Heart right ventricle (tissue), 16 donors: ENCODE measurements around the gene ACTL10. TPM values are rescaled to one million over a fixed set of nuclear protein-coding genes. Genes with fewer than 3 reads are reported as not detected.

Experiments
- ATAC-seq, 8 donors: fragments of 200-7000 bp; cut with Tn5 transposase; one replicate each; pipeline ENCODE4 v1.9.1; 2020; ENCODE audit warnings: mild to moderate bottlenecking in 8 of 8, moderate library complexity in 8 of 8, moderate number of reproducible peaks in 1 of 8
- DNase-seq, 2 donors: peaks; one replicate each; pipeline ENCODE4 v3.0.0-alpha.2; 2020
- H3K27ac ChIP-seq, 10 donors: fragments of 200-600 bp; sonication (generic) in 2 of 10; one replicate each; pipeline versions ENCODE4 v1.5.0 to v1.8.0; 2020 to 2022; ENCODE audit warnings: mild to moderate bottlenecking in 3 of 10
- H3K27me3 ChIP-seq, 7 donors: fragments of 200-600 bp; one replicate each; pipeline ENCODE4 v1.8.0; 2021 to 2022; ENCODE audit warnings: mild to moderate bottlenecking in 2 of 7
- H3K36me3 ChIP-seq, 9 donors: fragments of 200-600 bp; sonication (generic) in 1 of 9; one replicate each; pipeline versions ENCODE4 v1.5.0 to v1.8.0; 2020 to 2022; ENCODE audit warnings: mild to moderate bottlenecking in 2 of 9
- H3K4me1 ChIP-seq, 9 donors: fragments of 200-600 bp; sonication (generic) in 1 of 9; one replicate each; pipeline versions ENCODE4 v1.5.0 to v1.8.0; 2020 to 2022; ENCODE audit warnings: mild to moderate bottlenecking in 4 of 9
- H3K4me3 ChIP-seq, 10 donors: fragments of 200-600 bp; sonication (generic) in 2 of 10; one replicate each; pipeline versions ENCODE4 v1.5.0 to v1.8.0; 2020 to 2022; ENCODE audit warnings: mild to moderate bottlenecking in 7 of 10, moderate library complexity in 2 of 10
- H3K9me3 ChIP-seq, 11 donors: fragments of 200-600 bp in 10 of 11; sonication (generic) in 2 of 11; one replicate each; pipeline versions ENCODE4 v1.5.0 to v1.8.0; 2013 to 2022; ENCODE audit warnings: mild to moderate bottlenecking in 2 of 11, control low read depth in 1 of 11, moderate library complexity in 1 of 11
- WGBS, 2 donors: extraction: QIAGEN DNeasy Blood & Tissue Kit; methylation state at CpG; one replicate each; pipeline ENCODE4 v1.1.7; 2013; ENCODE audit warnings: inconsistent platforms in 1 of 2; 5-methylcytosine and 5-hydroxymethylcytosine counted together
- intact Hi-C, 10 donors: fragments of 100-400 bp; cut with DNase I; formaldehyde crosslinking; loops; one replicate each; pipeline versions ENCODE4 v1.11.1 to v1.14.2; 2022
- polyA plus RNA-seq, 2 donors: library from polyadenylated mRNA; stranded (reverse); fragments of 200-250 nt; gene quantifications; one replicate each; pipeline ENCODE4 v1.2.3, GENCODE V29; 2013
- total RNA-seq, 10 donors: library from RNA; stranded (reverse); fragmentation: NEBNext Ultra II Directional in 3 of 10; extraction: Animal tissue kit (Norgen Biotek cat#: 25700) in 3 of 10; gene quantifications; one replicate each; pipeline versions ENCODE4 v1.2.1 to v1.2.4, GENCODE V29; 2021 to 2023
- TF ChIP-seq, protein P1 (sequence below), 9 donors: fragments of 200-600 bp; sonication (generic) in 2 of 9; IDR thresholded peaks; one replicate each; pipeline versions ENCODE4 v1.5.0 to v1.8.0; 2021 to 2022; ENCODE audit warnings: antibody characterized with exemption in 9 of 9, mild to moderate bottlenecking in 5 of 9, moderate library complexity in 1 of 9
- donor health status: Arrhythmogenic right ventricular cardiomyopathy.
- donor health status: ischemic (EF 13 %, LVEDD 7.1; RV severe dilation, severe dysfunction).
- donor health status: healthy with polysubstance abuse.
- donor health status: DM: no; HTN: yes; CAD: no.
- donor health status: DM: no; HTN: no; CAD: no.
- donor health status: ischemic (EF 25% LVEDD 6.9; RV normal size, moderate dysfunction).
- donor health status: ischemic (EF 25% LVEDD 5.7; RV mildly dilated, moderate dysfunction).
- donor health status: healthy.
- donor health status: DM: yes; HTN: yes; CAD: no.
- donor health status: Ischemic cardiomyopathy.
- donor health status: ischemic (EF 35%, LVEDD 5.7; RV mildly dilated, moderate dysfunction).
- donor health status: nonischemic (EF 11% LVEDD 7.7; RV severe dilation, severe dysfunction).
- donor health status: DM: yes; HTN: yes; CAD: no.
- donor health status: PGD.
- donor health status: ischemic (EF 29% LVEDD 5.4; RV normal size, mild dysfunction).
- donor health status: nonischemic (EF 23%, LVEDD 6.1; RV moderate dilation, normal function).

The ACTL10 gene
- total and polyA plus RNA-seq, 12 donors: 0.11 to 1.2 (median 0.30) TPM; not detected in 4

DNA sequence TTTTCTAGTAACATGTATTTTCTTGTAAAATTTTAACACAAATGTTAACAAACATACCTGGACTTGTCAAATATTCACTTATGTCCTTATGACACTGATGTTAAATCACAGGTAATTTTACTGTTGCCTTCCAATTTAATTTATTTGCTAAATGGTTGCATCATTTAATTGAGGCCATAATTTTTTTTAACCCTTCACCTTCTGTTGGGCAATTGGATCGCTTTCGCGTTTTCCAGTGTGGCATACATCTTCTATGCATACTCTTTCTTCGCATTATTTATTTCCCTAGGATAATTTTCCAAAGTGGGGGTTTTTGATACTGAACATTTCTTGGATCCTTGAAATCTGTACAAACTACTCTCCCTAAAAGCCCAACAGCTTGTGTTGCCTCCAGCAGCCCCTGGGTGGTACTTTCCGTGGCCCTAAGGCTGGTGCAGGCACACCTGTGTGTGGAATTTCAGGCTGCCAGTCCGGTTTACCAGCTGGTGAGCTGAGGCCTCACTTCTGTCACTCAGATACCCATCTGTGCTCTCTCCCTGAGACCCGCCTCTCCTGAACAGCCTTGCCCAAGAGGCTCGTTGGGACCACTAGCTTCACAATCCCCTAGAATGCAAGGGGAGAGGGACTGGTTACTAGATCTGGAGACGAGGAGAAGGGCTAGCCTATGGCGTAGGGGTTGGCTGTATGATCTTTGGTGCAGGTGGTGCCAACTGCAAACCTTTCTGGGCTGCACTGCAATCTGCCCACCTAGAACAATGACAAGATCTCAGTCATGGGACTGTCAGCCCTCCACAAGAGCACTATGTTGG, 15.8 kb upstream of the ACTL10 start:
- intact Hi-C loops: loop anchor here in 6 of 10 donors (5.0 to 10.0 kb wide), 4 partner anchors 189 to 256 kb away; no protein-coding TSS in a partner anchor
- peaks cover 4 to 49% (median 37%) of the 10 kb centered on the region in 9 donors for H3K4me1 ChIP-seq
- H3K36me3 ChIP-seq: peaks cover 0 to 9% (median 0%) of the 10 kb centered on the region in 9 donors
- TF ChIP-seq, protein P1, sequence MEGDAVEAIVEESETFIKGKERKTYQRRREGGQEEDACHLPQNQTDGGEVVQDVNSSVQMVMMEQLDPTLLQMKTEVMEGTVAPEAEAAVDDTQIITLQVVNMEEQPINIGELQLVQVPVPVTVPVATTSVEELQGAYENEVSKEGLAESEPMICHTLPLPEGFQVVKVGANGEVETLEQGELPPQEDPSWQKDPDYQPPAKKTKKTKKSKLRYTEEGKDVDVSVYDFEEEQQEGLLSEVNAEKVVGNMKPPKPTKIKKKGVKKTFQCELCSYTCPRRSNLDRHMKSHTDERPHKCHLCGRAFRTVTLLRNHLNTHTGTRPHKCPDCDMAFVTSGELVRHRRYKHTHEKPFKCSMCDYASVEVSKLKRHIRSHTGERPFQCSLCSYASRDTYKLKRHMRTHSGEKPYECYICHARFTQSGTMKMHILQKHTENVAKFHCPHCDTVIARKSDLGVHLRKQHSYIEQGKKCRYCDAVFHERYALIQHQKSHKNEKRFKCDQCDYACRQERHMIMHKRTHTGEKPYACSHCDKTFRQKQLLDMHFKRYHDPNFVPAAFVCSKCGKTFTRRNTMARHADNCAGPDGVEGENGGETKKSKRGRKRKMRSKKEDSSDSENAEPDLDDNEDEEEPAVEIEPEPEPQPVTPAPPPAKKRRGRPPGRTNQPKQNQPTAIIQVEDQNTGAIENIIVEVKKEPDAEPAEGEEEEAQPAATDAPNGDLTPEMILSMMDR (IDR thresholded peaks at IDR 0.05): no peak
- DNase-seq: no peak
- ATAC-seq: no peak
- WGBS, 2 donors: 83 to 84% methylated on average over 10 of the region's 10 CpGs
- H3K9me3 ChIP-seq: no peaks in the 10 kb centered on the region
- H3K27ac ChIP-seq: no peak overlapping the region
- H3K4me3 ChIP-seq: no peak overlapping the region
- H3K27me3 ChIP-seq: no peaks in the 10 kb centered on the region

DNA sequence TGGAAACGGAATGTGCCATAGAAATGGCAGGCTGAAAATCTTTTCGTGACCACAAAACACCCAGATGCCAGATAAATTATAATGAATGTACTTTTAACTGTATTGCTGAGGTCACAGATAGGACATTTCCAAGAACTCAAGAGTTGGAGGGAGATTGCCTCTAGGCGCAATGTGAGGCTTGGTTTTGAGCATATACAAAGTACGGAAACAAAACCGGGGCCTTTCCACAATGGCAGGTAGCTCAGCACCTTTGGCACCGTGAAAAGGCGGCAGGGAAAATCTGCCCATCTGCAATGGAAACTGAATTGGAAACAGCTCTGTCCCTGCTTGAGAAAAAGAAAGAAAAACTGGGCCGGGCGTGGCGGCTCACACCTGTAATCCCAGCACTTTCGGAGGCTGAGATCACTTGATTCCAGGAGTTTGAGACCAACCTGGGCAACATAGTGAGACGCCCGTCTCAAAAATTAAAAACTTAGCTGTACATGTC, 15.1 kb upstream of the ACTL10 start:
- intact Hi-C loops: loop anchor here in 7 of 10 donors (2.0 to 10.0 kb wide), 5 partner anchors 189 to 257 kb away; no protein-coding TSS in a partner anchor
- no peak overlapping the region for H3K4me3 ChIP-seq
- TF ChIP-seq, protein P1 (IDR thresholded peaks at IDR 0.05): no peak
- no peak for DNase-seq
- peaks cover 4 to 48% (median 37%) of the 10 kb centered on the region in 9 donors for H3K4me1 ChIP-seq
- no peaks in the 10 kb centered on the region for H3K27me3 ChIP-seq
- H3K27ac ChIP-seq: no peak overlapping the region
- ATAC-seq: no peak
- no peaks in the 10 kb centered on the region for H3K9me3 ChIP-seq
- peaks cover 0 to 5% (median 0%) of the 10 kb centered on the region in 9 donors for H3K36me3 ChIP-seq
- WGBS, 2 donors: 73 to 82% methylated on average over 13 of the region's 13 CpGs

DNA sequence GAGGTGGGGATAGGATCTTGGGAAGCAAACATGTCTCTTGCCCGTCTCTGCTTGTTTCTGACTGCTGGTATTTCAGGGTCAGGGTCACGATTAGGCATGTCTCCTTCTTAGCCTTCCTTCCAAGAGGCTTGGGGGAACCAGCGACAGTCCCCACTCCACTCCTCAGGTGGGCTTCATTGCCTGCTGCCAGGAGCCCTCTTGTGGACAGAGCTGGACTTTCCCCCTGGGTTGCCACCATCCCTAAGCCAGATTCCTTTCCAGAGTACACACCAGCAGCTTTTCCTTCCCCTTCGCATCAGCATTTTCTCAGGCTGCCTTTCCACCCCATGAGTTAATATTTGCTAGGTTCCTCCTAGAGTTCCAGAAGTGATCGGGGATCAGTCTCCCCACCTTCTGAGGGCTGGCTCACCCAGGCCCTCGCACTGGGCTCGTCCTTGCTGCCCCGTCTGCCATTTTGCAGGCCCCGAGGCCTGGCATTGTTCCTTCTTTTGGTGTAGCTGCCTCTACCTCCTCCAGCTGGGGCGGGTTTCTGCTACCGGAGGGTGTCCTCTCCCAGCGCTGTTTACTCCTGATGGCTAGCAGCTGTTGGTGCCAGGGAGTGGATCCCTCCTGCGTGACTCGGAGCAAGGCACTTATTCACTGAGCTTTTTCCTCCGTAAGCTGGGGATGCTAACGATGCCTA, 13.4 kb upstream of the ACTL10 start:
- peak; percentile 48 to 75 (median 63) for ATAC-seq
- no peaks in the 10 kb centered on the region for H3K27me3 ChIP-seq
- 42 to 48% methylated on average over 16 of the region's 16 CpGs for WGBS, 2 donors
- DNase-seq: peak in 1 of 2 donors; percentile 60
- H3K27ac ChIP-seq: peak overlapping the region in 1 of 10 donors; percentile 6
- intact Hi-C loops: loop anchor here in 8 of 10 donors (1.0 to 10.0 kb wide), 6 partner anchors 191 to 259 kb away; no protein-coding TSS in a partner anchor
- no peaks in the 10 kb centered on the region for H3K9me3 ChIP-seq
- peaks cover 4 to 32% (median 23%) of the 10 kb centered on the region in 9 donors for H3K4me1 ChIP-seq
- TF ChIP-seq, protein P1 (IDR thresholded peaks at IDR 0.05): peak; percentile 51 to 80 (median 74)
- peak overlapping the region in 5 of 10 donors; percentile 1 to 38 (median 21) for H3K4me3 ChIP-seq
- H3K36me3 ChIP-seq: peaks cover 0 to 20% (median 3%) of the 10 kb centered on the region in 9 donors
